Breast epithelium (tissue), 4 donors: ENCODE data around the gene POLG2. TPM values are rescaled to one million over a fixed set of nuclear protein-coding genes. Genes with fewer than 3 reads are reported as not detected.
A peak's percentile ranks its signal among the peaks of the same experiment; 100 is the strongest.
"Not testable (repeated sequence)": the region's sequence is repeated elsewhere in the genome, so short reads cannot be mapped to it uniquely, and the experiment has no call there.

Experiments used
- DNase-seq, 2 donors: peaks; one replicate each; pipeline ENCODE4 v3.0.0-alpha.2; 2019; ENCODE audit warnings: low spot score in 2 of 2
- H3K27ac ChIP-seq, 2 donors: fragments of 200-600 bp; sonication (generic) in 1 of 2; one replicate each; pipeline ENCODE4 v1.5.1; 2016 to 2019; ENCODE audit warnings: mild to moderate bottlenecking in 1 of 2
- H3K27me3 ChIP-seq, 2 donors: fragments of 200-600 bp; sonication (generic) in 1 of 2; one replicate each; pipeline versions ENCODE4 v1.5.1 to v1.6.0; 2017 to 2019; ENCODE audit warnings: control low read depth in 1 of 2, mild to moderate bottlenecking in 1 of 2
- H3K36me3 ChIP-seq: fragments of 200-600 bp; one replicate; pipeline ENCODE4 v1.5.1; 2019
- H3K4me1 ChIP-seq, 2 donors: fragments of 200-600 bp; sonication (generic); one replicate each; pipeline ENCODE4 v1.5.1; 2016 to 2019; ENCODE audit warnings: control low read depth in 1 of 2
- H3K4me3 ChIP-seq, 3 donors: fragments of 200-600 bp; sonication (generic); 1 replicate in 2 of 3; 2 replicates in 1 of 3; pipeline ENCODE4 v1.5.1; 2016 to 2019; ENCODE audit warnings: mild to moderate bottlenecking in 3 of 3, moderate library complexity in 2 of 3
- H3K9me3 ChIP-seq, 2 donors: fragments of 200-600 bp; sonication (generic) in 1 of 2; one replicate each; pipeline ENCODE4 v1.5.1; 2016 to 2019; ENCODE audit warnings: control low read depth in 1 of 2
- CTCF ChIP-seq, 3 donors: fragments of 450-650 bp; IDR thresholded peaks; one replicate each; pipeline ENCODE4 v1.5.1; 2016 to 2017; ENCODE audit warnings: antibody characterized with exemption in 3 of 3, mild to moderate bottlenecking in 3 of 3, moderate library complexity in 3 of 3
- POLR2A ChIP-seq: fragments of 450-650 bp; IDR thresholded peaks from one replicate; pipeline ENCODE4 v1.6.1; 2016; ENCODE audit warnings: antibody characterized with exemption, mild to moderate bottlenecking, moderate library complexity
- POLR2AphosphoS5 ChIP-seq, 3 donors: sonication (generic); formaldehyde crosslinking; IDR thresholded peaks; one replicate each; pipeline ENCODE4 v1.6.1; 2017; ENCODE audit warnings: antibody characterized with exemption in 3 of 3
- intact Hi-C: fragments of 100-400 bp; cut with DNase I; formaldehyde crosslinking; loops from one replicate; pipeline ENCODE4 v1.15.1; 2023; ENCODE audit warnings: low total_unique reads
- total RNA-seq, 3 donors: library from RNA; depleted of rRNA; stranded (reverse); fragments of >200 nt; gene quantifications; one replicate each; pipeline ENCODE4 v1.1.0, GENCODE V29; 2016

POLG2 gene
- total RNA-seq, 3 donors from 2014 or later: 3.2 to 18.7 (median 12.8) TPM

DNA sequence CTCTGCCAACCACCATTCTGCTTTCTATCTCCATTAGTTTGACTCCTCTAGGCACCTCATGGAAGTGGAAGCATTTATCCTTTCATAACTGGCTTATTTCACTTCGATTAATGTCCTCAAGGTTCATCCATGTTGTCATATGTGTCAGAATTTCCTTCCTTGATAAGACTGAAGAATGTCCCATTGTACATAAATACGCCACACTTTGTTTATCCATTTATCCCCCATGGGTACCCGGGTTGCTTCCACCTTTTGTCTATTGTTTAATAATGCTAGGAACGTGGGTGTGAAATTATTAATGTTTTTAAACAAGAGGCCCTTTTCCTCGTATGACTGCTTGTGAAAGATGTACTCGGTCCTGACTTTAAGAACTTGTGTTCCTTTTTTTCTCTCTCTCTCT is 35.1 kb downstream of the POLG2 start:
- Histone ChIP-seq H3K27ac (no peak overlapping the region), H3K9me3 (no peaks in the 10 kb centered on the region), H3K4me1 (no peaks in the 10 kb centered on the region), H3K4me3 (no peak overlapping the region), H3K27me3 (no peaks in the 10 kb centered on the region), H3K36me3 (no peaks in the 10 kb centered on the region)
- intact Hi-C loops: no loop called here
- DNase-seq: no peak
- TF ChIP-seq CTCF (IDR thresholded peaks at IDR 0.05) (no peak), POLR2A (no peak), POLR2AphosphoS5 (IDR thresholded peaks at IDR 0.05) (no peak)

DNA sequence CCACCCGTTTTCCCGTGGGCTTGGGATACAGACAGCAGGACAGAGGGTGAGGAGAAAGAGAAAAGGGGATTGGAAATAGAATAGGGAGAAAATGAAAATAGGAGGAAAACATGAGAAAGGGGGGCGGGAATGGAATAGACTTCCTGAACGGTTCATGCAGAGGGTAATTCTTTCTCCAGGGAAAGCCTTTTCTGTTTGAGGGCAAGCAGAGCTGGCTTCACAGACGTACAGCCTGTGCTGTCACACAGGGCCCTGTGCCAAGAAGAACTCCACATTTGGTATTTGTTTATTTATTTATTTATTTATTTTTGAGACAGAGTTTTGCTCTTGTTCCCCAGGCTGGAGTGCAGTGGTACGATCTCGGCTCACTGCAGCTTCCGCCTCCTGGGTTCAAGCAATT is 35.9 kb downstream of the POLG2 start:
- no peak for TF ChIP-seq POLR2AphosphoS5 (IDR thresholded peaks at IDR 0.05)
- no peak for TF ChIP-seq POLR2A
- TF ChIP-seq CTCF (IDR thresholded peaks at IDR 0.05): no peak
- Histone ChIP-seq H3K36me3 (no peaks in the 10 kb centered on the region), H3K4me1 (no peaks in the 10 kb centered on the region), H3K27ac (peak overlapping the region in 1 of 2 donors; percentile 14), H3K9me3 (no peaks in the 10 kb centered on the region), H3K4me3 (no peak overlapping the region), H3K27me3 (no peaks in the 10 kb centered on the region)
- intact Hi-C loops: no loop called here
- DNase-seq: no peak

GRCh38 chr17:64459818-64460217 is 37.0 kb downstream of the POLG2 start:
- H3K4me1 ChIP-seq, H3K4me3 ChIP-seq, intact Hi-C loops, H3K36me3 ChIP-seq, H3K9me3 ChIP-seq, DNase-seq, H3K27ac ChIP-seq, H3K27me3 ChIP-seq: not testable (repeated sequence)

DNA sequence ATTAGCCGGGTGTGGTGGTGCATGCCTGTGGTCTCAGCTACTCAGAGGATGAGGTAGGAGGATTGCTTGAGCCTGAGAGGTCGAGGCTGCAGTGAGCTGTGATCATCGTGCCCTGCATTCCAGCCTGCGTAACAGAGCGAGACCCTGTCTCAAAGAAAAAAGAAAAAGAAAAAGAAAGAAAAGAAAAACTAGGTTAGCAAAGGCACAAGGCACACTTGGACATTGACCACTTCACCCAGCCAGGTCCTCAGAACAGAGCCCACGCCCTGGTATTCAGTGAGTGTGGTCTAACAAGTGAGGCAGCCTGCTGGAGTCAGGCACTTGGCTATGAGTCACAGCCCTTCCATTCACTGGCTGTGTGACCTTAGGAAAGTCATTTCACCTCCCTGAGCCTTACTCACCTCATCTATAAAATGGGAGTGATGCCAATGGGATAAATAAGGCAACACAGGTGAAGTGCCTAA is 37.5 kb downstream of the POLG2 start:
- DNase-seq: no peak
- Histone ChIP-seq H3K9me3 (no peaks in the 10 kb centered on the region), H3K36me3 (no peaks in the 10 kb centered on the region), H3K27ac (no peak overlapping the region), H3K4me1 (no peaks in the 10 kb centered on the region), H3K27me3 (no peaks in the 10 kb centered on the region), H3K4me3 (no peak overlapping the region)
- no peak for TF ChIP-seq CTCF (IDR thresholded peaks at IDR 0.05)
- TF ChIP-seq POLR2AphosphoS5 (IDR thresholded peaks at IDR 0.05): no peak
- intact Hi-C loops: no loop called here

GRCh38 chr17:64458756-64459155 is 38.1 kb downstream of the POLG2 start:
- DNase-seq: no peak
- Histone ChIP-seq H3K27me3 (no peaks in the 10 kb centered on the region), H3K4me1 (no peaks in the 10 kb centered on the region), H3K27ac (no peak overlapping the region), H3K4me3 (no peak overlapping the region), H3K9me3 (no peaks in the 10 kb centered on the region), H3K36me3 (no peaks in the 10 kb centered on the region)
- intact Hi-C loops: no loop called here
- no peak for TF ChIP-seq POLR2AphosphoS5 (IDR thresholded peaks at IDR 0.05)
- TF ChIP-seq POLR2A: no peak
- TF ChIP-seq CTCF (IDR thresholded peaks at IDR 0.05): no peak

DNA sequence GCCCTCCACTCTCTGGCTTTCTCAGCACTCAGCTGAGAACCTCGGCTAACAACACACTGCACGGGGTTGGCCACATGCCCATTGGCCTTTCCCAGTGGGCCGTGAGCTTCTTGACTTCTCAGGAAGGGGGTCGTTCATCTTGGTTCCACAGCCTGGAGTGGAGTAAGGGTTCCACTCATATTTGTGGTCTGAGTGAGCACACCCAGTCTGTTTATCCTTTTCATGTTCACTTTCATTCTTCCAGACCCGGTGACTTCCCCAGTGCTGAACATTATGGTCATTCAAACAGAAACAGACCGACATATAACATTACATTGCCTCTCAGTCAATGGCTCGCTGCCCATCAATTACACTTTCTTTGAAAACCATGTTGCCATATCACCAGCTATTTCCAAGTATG is 39.7 kb downstream of the POLG2 start:
- intact Hi-C loops: no loop called here
- Histone ChIP-seq H3K4me3 (no peak overlapping the region), H3K9me3 (no peaks in the 10 kb centered on the region), H3K27me3 (no peaks in the 10 kb centered on the region), H3K36me3 (no peaks in the 10 kb centered on the region), H3K4me1 (no peaks in the 10 kb centered on the region), H3K27ac (no peak overlapping the region)
- DNase-seq: no peak
- TF ChIP-seq POLR2A (no peak), POLR2AphosphoS5 (IDR thresholded peaks at IDR 0.05) (no peak), CTCF (IDR thresholded peaks at IDR 0.05) (no peak)
